NCI-H2171 (cell line): ENCODE data around the gene PAQR9.

Experiments
- DNase-seq: peaks from one replicate; lab custom pipeline; 2025; lab: John Stamatoyannopoulos, UW

Gene PAQR9

DNA sequence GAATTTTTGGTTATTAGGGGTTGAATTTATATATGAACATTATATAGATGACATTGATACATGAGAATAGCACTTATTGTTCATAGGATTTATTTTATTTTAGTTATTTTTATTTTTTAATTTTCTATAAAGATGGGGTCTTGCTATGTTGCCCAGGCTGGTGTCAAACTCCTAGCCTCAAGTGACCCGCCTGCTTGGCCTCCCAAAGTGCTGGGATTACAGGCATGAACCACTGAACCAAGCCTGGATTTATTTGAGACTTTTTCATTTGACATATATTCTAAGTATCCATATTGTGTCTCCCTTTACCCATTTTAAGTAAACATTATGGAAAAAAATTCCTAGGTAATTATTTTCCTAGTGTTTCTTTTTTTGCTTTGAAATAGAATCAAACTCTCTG, 12.5 kb downstream of the PAQR9 start:
- no peak for DNase-seq

- DNase-seq: no peak
These were observed 15.5 kb downstream of the PAQR9 start for GRCh38 chr3:142947799-142948575.

DNA sequence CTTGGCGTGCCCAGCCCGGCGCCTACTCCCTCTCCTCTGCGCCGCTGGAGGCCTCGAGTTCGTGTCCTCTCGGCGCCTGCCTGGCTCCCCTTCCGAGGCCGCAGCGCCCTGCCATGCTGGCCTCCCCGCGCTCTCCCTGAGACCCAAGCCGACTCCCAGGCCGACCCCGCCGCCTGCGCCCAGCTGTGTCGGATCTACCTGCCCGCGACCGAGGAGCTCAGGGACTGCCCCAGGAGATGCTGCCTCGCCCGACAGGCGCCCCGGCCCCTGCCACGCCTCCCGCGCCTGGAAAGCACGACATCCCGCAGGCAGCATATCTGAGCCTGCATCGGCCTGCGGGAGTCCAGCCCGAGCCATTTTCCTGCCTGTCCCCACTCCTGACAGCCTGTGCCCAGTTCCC, 16.1 kb downstream of the PAQR9 start:
- DNase-seq: no peak

DNA sequence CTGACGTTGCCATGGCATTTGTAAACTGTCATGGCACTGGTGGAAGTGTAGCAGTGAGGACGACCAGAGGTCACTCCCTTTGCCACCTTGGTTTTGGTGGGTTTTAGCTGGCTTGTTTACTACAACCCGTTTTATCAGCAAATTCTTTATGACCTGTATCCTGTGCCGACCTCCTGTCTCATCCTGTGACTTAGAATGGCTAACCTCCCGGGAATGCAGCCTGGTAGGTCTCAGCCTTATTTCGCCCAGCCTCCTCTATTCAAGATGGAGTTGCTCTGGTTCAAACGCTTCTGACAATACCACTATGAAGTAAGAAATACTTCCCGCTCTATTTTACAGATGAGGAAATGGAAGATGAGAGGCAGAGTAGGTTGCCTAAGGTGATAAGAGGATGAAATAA, 16.6 kb downstream of the PAQR9 start:
- DNase-seq: no peak

DNA sequence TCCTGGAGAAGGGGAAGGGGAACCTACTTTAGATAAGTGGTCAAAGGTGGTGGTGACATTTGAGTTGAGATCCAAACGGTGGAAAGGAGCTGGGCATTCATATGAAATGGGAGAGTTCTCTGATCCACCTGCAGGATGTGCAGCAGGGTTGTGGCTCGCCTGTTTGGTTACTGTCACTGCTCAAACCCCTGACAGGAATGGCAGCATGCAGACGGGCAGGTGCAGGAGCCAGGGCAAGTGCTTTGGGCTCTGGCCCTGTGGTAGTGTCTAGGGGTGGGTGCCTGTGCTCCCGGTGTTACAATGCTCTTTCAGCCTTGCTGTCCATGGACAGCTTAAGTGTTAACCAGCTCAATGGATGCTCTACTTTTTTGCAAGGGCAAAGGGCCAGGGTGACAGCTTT, 18.5 kb downstream of the PAQR9 start:
- no peak for DNase-seq

DNA sequence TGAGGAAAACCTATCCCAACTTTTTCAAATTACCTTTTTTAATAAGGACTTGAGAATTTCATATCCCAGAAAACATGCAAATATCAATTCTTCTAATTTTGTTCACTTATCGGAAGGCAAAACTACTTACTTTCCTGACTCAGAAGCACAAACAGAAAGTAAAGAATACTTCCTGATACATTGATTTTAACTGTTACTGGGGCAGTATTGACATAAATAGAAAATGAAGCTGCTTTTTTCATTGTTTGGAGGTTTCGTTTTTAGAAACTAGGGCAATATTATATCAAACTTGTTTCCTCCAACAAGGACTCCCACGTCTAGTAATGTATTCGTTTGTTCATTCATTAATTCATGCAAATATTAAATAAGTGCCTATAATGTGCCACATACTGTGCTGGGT, 19.1 kb downstream of the PAQR9 start:
- DNase-seq: no peak

DNA sequence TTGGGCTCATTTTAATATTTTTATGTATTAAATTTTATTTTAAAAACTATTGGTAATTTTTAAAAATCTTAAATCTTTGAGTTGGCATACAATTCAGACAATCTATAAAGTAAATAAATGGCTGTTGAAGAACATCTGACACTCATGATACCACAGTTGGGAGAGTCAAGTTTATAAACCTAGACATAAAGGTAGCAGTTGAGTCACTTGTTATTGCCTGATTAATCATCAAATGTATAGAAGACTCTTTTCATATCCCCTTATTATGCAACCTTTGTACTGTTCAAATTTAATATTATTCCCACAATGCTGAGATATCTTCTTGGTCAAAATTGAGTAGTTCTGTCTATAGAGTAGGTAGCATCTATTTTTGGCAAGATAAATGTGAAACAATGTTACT, 19.6 kb downstream of the PAQR9 start:
- no peak for DNase-seq

DNA sequence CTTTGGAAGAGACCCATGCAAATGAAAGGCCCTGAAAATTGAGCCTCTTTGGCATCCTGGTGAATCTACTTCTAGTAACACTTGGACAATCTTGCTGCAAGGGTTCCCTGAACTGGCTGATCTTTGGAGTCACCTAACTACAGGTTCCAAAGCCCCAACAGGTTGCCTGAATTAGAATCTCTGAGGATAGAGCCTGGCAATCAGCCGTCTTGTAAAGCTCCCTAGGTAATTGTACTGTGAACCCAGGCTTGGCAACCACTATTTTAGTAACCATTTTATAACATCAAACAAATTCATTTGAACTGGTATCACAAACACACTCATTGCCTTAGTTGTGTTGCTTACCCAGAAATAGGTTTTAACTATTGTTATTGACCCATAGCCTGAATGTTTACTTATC, 20.1 kb downstream of the PAQR9 start:
- DNase-seq: no peak

- no peak for DNase-seq
These were observed 21.9 kb downstream of the PAQR9 start for GRCh38 chr3:142941373-142942123.

GRCh38 chr3:142940472-142940871, 23.0 kb downstream of the PAQR9 start:
- no peak for DNase-seq

DNA sequence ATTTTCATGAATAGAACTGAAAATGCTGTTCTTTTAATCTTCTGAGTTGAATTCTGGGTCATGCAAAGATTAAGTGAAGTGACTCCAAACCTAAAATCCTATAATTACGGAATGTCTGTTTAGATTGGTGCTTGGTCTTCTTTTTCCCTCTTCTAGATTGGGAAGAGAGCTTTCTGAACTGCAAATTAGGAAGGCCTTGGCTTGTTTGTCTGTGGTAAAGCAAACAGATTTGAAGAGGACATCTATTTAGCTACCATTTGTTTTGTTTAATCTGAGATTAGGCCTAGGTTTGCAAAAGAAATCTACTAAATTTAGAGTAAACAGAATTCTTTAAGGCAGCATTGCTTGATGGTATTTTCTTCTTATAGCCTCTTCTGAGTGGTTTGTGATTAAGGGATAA, 23.5 kb downstream of the PAQR9 start:
- DNase-seq: no peak

GRCh38 chr3:142935963-142936362, 27.5 kb downstream of the PAQR9 start:
- DNase-seq: no peak

DNA sequence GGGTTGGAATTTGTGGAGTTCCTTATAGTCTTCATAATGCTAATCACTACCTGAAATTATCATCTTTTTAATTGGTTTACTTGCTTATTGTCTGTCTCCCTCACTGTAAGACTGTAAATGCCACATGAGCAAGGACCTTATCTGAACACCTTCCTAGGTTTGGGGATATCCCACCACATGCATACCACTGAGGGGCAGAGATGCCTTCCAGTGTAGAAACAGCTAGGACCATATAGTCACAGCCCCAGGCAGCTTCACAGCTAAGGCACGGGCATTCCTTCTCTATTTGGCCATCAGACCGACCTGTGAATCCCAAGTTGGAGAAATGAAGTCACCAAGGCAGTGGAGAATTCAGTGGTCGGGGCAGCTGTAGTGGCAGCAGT, 28.6 kb downstream of the PAQR9 start:
- DNase-seq: no peak

- no peak for DNase-seq
These were observed 29.2 kb downstream of the PAQR9 start for GRCh38 chr3:142934128-142934886.

DNA sequence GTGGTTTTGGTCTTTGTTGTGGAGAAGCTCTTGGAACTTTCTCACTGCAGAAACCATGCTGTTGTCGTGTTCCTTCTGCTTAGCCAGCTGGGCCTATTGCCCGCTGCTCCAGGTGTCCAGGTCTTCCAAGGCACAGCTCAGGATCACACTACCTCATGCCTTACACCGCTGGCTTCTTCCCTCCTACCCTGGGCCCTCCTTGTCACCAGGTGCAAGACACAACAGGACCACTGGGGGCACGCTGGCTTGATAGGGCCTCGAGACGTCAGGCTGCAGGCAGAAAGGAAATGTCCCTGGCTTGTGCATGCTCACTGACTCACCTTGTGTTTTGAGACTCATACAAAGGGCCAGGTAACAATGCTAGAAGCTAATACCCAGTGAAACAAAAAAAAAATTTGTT, 32.3 kb downstream of the PAQR9 start:
- no peak for DNase-seq

DNA sequence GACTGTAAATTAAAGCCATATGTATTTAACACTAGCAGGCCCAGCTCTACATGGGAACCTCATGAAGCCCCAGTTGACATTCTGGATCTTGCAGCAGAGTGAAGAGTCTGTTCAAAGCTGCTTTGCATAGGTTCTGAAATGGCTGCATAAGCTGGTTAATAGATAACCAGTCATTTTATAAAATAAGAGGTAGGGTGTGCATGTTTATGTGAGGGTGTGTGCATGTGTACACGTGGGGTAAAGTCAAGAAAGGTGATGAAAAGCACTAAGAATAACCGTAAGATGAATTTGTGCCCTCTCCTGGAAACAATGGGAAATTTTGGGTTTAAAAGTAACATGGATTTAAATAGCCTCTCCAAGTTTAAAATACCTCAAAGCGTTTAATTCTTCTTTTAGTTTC, 33.0 kb downstream of the PAQR9 start:
- DNase-seq: no peak

- no peak for DNase-seq
These were observed 33.6 kb downstream of the PAQR9 start for GRCh38 chr3:142929890-142930289.

DNA sequence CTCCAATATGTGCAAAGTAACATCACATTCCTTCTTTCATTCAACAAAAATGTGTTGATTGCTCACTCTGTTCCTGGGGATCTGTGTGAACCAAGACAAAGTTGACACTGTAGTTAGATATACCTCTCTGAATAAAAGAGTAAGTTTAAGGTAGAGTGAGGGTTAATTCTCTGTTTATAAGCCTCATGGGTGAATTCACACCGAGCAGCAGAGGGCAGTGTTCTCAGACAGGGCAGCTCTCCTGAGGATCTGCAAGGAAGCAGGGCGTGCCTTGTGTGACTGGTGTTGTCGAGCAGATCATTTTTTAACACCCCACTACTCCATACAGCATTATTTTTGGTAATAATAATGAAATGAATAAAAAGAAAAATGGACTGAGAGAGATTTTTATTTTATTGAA, 34.4 kb downstream of the PAQR9 start:
- peak; percentile 13 for DNase-seq

DNA sequence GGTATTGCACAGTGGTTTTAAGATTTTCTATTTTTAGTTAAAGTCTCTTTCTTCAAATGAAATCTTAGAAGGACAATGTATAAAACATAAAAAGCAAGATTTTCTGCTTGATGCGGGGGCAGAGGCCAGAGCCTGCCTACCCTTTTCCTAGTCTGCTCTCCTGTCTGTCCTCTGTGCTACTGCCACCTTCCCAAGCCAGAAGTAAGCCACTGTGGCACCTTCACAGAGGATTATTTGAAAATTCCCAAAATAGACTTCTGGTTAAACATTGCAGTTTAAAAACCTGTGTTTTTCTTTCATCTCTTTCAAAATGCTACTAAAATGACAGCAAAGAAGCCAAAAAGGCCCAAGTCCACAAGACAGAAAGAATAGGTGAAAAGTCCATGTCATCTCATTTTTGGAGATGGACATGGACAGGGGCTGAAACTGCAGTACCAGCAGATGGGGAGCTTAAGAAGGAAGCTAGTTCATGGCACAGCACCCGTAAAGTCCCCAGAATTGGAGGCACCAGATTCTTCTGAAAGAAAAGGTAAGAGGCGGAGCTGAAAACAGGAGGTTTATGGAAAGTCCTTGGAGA, 37.0 kb downstream of the PAQR9 start:
- DNase-seq: no peak

GRCh38 chr3:142925140-142925539, 38.3 kb downstream of the PAQR9 start:
- no peak for DNase-seq

DNA sequence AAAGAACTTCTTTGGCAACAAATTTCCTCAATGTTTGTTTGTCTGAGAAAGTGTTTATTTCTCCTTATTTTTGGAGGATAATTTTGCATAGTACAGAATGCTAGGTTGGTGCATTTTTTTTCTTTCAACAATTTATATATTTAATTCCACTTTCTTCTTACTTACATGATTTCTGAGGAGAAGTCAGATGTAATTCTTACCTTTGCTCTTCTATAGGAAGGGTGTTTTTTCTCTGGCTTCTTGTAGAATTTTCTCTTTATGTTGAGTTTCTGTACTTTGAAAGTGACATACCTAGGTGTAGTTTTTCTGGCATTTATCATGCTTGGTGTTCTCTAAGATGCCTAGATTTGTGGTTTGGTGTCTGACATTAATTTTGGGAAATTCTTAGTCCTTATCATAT, 39.8 kb downstream of the PAQR9 start:
- DNase-seq: no peak

GRCh38 chr3:142916605-142917004, 46.9 kb downstream of the PAQR9 start:
- DNase-seq: no peak

- DNase-seq: no peak
These were observed 47.8 kb downstream of the PAQR9 start for GRCh38 chr3:142915636-142916035.
